ENCODE data around the gene FAM98C. TPM values are rescaled to one million over a fixed set of nuclear protein-coding genes. Genes with fewer than 3 reads are reported as not detected.

FAM98C gene
- total and polyA plus RNA-seq, 2 of the 13 experiments (the other 11 are each of a cell fraction or from before 2014, with no cell fraction given), result 10.0 to 11.5 TPM

DNA sequence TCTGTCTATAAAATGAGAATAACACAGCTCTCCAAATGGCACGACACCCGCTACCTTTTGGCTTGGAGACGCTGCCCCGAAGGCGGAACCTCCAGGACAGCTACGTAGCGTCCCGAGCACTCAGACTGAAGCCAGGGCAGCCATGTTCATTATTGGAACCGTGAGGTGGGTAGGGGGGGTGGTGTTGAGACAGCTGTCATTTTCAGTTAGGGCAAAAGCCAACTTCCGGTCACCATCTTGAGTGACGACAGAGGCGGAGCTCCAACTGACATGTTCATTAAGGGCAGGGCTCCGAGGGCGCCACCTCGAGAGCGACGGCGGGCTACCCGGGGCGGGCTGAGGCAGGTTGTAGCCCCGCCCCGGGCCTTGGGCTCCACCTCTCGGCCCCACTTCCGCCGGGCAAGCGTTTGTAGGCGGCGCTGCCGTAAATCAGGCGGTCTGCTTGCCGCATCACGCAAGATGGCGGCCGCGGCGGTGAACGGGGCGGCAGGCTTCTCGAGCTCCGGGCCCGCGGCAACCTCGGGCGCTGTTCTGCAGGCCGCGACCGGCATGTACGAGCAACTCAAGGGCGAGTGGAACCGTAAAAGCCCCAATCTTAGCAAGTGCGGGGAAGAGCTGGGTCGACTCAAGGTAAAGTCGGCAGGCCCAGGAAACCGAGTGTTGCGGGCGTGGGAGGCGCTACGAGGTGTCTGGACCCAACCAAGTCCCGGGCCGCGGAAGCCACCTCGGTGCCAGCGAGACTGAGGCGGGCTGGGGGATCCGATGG, 28.4 kb upstream of the FAM98C start, which contains the start of gene PSMD8 (continued):
- no peak for TF ChIP-seq ZBTB44 (CRISPR knock-in tag; IDR thresholded peaks at IDR 0.05)
- TF ChIP-seq ZNF326 (CRISPR knock-in tag; IDR thresholded peaks at IDR 0.05; ENCODE audit: borderline replicate concordance), result no peak
- no peak for TF ChIP-seq MLXIP (CRISPR knock-in tag; IDR thresholded peaks at IDR 0.05; ENCODE audit: borderline replicate concordance)
- TF ChIP-seq ZFYVE20 (CRISPR knock-in tag; IDR thresholded peaks at IDR 0.05; ENCODE audit: borderline replicate concordance, low read depth), result peak; percentile 92; the same call in 1 of the 2 replicates
- TF ChIP-seq WIZ (CRISPR knock-in tag; IDR thresholded peaks at IDR 0.05), result peak; percentile 60; the same call in 1 of the 2 replicates
- TF ChIP-seq THAP11 (CRISPR knock-in tag; IDR thresholded peaks at IDR 0.05), result peak; percentile 93
- no peak for TF ChIP-seq ZNF101 (CRISPR knock-in tag; IDR thresholded peaks at IDR 0.05; ENCODE audit: borderline replicate concordance, low read depth)
- peak; percentile 100 for TF ChIP-seq THAP9 (CRISPR knock-in tag; IDR thresholded peaks at IDR 0.05; ENCODE audit: borderline replicate concordance)
- 0 out of 2 replicates have a peak, but pooled peaks have one; percentile 4 for TF ChIP-seq BORCS8-MEF2B (CRISPR knock-in tag; IDR thresholded peaks at IDR 0.05)
- TF ChIP-seq ZNF564 (CRISPR knock-in tag; IDR thresholded peaks at IDR 0.05), result peak; percentile 67; the same call in 1 of the 2 replicates
- TF ChIP-seq, protein P1, sequence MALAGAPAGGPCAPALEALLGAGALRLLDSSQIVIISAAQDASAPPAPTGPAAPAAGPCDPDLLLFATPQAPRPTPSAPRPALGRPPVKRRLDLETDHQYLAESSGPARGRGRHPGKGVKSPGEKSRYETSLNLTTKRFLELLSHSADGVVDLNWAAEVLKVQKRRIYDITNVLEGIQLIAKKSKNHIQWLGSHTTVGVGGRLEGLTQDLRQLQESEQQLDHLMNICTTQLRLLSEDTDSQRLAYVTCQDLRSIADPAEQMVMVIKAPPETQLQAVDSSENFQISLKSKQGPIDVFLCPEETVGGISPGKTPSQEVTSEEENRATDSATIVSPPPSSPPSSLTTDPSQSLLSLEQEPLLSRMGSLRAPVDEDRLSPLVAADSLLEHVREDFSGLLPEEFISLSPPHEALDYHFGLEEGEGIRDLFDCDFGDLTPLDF (CRISPR knock-in tag; IDR thresholded peaks at IDR 0.05), result peak; percentile 75
- no peak; the same call in 1 of the 2 replicates for TF ChIP-seq SIX1 (CRISPR knock-in tag; IDR thresholded peaks at IDR 0.05; ENCODE audit: borderline replicate concordance)
- TF ChIP-seq NCOA2 (CRISPR knock-in tag; IDR thresholded peaks at IDR 0.05), result no peak; the same call in 1 of the 2 replicates
- peak; percentile 65 for TF ChIP-seq ZNF781 (CRISPR knock-in tag; IDR thresholded peaks at IDR 0.05; ENCODE audit: borderline replicate concordance, not compliant biosample characterization)
- no peak for TF ChIP-seq ZNF589 (CRISPR knock-in tag; conservative IDR thresholded peaks at IDR 0.05)
- peak; percentile 22; the same call in 1 of the 2 replicates for TF ChIP-seq MAZ (IDR thresholded peaks at IDR 0.05; ENCODE audit: borderline replicate concordance, low read depth, low read length)
- peak; percentile 91 for TF ChIP-seq MAZ (CRISPR knock-in tag; IDR thresholded peaks at IDR 0.05; ENCODE audit: low read depth)
- no peak for TF ChIP-seq ZFP37 (CRISPR knock-in tag; IDR thresholded peaks at IDR 0.05; ENCODE audit: borderline replicate concordance)
